B cell (primary cell): ENCODE data around the gene CSF1R. TPM values are rescaled to one million over a fixed set of nuclear protein-coding genes. Genes with fewer than 3 reads are reported as not detected.

ENCODE experiments used
- ATAC-seq: fragments of 200-7000 bp; cut with Tn5 transposase; one replicate; pipeline ENCODE4 v1.10.0; 2021; ENCODE audit warnings: low read depth, mild to moderate bottlenecking, moderate number of reproducible peaks, moderate library complexity
- CTCF ChIA-PET: fragments of 350-600 bp; sonication (Branson Sonifier 250); formaldehyde crosslinking; loops from one replicate; lab custom pipeline; 2021; ENCODE audit warnings: antibody characterized with exemption, inconsistent platforms; lab: Charles Lee
- POLR2A ChIA-PET: fragments of 350-600 bp; sonication (Branson Sonifier 250); formaldehyde crosslinking; loops from one replicate; lab custom pipeline; 2021; ENCODE audit warnings: antibody characterized with exemption; lab: Charles Lee
- DNase-seq: peaks from one replicate; pipeline ENCODE4 v3.0.0; 2013
- H2AFZ ChIP-seq: 2 replicates; pipeline ENCODE4 v1.6.1; 2012; ENCODE audit warnings: mild to moderate bottlenecking, low read depth, low read length; ENCODE audit not compliant: insufficient read depth, poor library complexity, severe bottlenecking
- H3K27ac ChIP-seq, 2 donors: 1 replicate in 1 of 2; 2 replicates in 1 of 2; pipeline ENCODE4 v1.5.1; 2012 to 2013; ENCODE audit warnings: low read length in 2 of 2, mild to moderate bottlenecking in 2 of 2, moderate library complexity in 1 of 2
- H3K27me3 ChIP-seq, 4 experiments: fragments of 200-600 bp in 1 of 4; sonication (generic) in 1 of 4; replicated peaks in 1 of 4; 1 replicate in 2 of 4; 2 replicates in 2 of 4; pipeline versions ENCODE4 v1.6.1 to v1.7.0; 2013 to 2016; ENCODE audit warnings: low read length in 3 of 4, mild to moderate bottlenecking in 2 of 4, mixed read lengths in 1 of 4, moderate library complexity in 1 of 4; ENCODE audit not compliant: insufficient read depth in 4 of 4, control insufficient read depth in 3 of 4; ENCODE audit errors: control extremely low read depth in 1 of 4
- H3K36me3 ChIP-seq, 2 experiments: replicated peaks in 1 of 2; 1 replicate in 1 of 2; 2 replicates in 1 of 2; pipeline versions ENCODE4 v1.6.1 to v1.7.1; 2013; ENCODE audit warnings: low read length in 1 of 2; ENCODE audit not compliant: insufficient read depth in 2 of 2, control insufficient read depth in 1 of 2; ENCODE audit errors: control extremely low read depth in 1 of 2, extremely low read depth in 1 of 2
- H3K4me1 ChIP-seq, 2 donors: fragments of 200-600 bp in 1 of 2; sonication (generic) in 1 of 2; 1 replicate in 1 of 2; 2 replicates in 1 of 2; pipeline versions ENCODE4 v1.5.1 to v1.6.1; 2013 to 2017; ENCODE audit warnings: low read length in 2 of 2; ENCODE audit not compliant: control insufficient read depth in 2 of 2, insufficient read depth in 2 of 2
- H3K4me2 ChIP-seq: replicated peaks from 2 replicates; pipeline ENCODE3; 2012; ENCODE audit warnings: mild to moderate bottlenecking, low read depth, low read length; ENCODE audit not compliant: poor library complexity, severe bottlenecking
- H3K4me3 ChIP-seq, 5 experiments: fragments of 200-600 bp in 1 of 5; sonication (generic) in 1 of 5; 1 replicate in 3 of 5; 2 replicates in 2 of 5; pipeline versions ENCODE4 v1.5.1 to v1.7.0; 2011 to 2016; ENCODE audit warnings: low read length in 4 of 5, mild to moderate bottlenecking in 4 of 5, low read depth in 2 of 5, control low read depth in 1 of 5, moderate library complexity in 1 of 5; ENCODE audit not compliant: insufficient read depth in 1 of 5; ENCODE audit errors: control extremely low read depth in 1 of 5, extremely low read depth in 1 of 5
- H3K79me2 ChIP-seq: fragments of 200-600 bp; sonication (generic); one replicate; pipeline ENCODE4 v1.6.0; 2016; ENCODE audit warnings: low read length; ENCODE audit not compliant: control insufficient read depth, insufficient read depth
- H3K9ac ChIP-seq: fragments of 200-600 bp; sonication (generic); 2 replicates; pipeline ENCODE4 v1.6.1; 2017; ENCODE audit warnings: mild to moderate bottlenecking, low read length, moderate library complexity
- H3K9me3 ChIP-seq, 3 donors: one replicate each; pipeline versions ENCODE4 v1.6.1 to v1.7.1; 2013; ENCODE audit warnings: low read length in 2 of 3; ENCODE audit not compliant: control insufficient read depth in 2 of 3, insufficient read depth in 1 of 3; ENCODE audit errors: control extremely low read depth in 1 of 3
- H4K20me1 ChIP-seq: 2 replicates; pipeline ENCODE4 v1.6.0; 2012; ENCODE audit warnings: mild to moderate bottlenecking, low read length; ENCODE audit not compliant: insufficient read depth, control insufficient read depth, poor library complexity, severe bottlenecking
- H3K27ac Mint-ChIP-seq: one replicate; pipeline ENCODE4 v1.8.0; 2021; ENCODE audit warnings: mixed read lengths
- H3K27me3 Mint-ChIP-seq: one replicate; pipeline ENCODE4 v1.8.0; 2021; ENCODE audit warnings: mixed read lengths
- H3K4me1 Mint-ChIP-seq: one replicate; pipeline ENCODE4 v1.8.0; 2021; ENCODE audit warnings: mixed read lengths
- H3K4me3 Mint-ChIP-seq: one replicate; pipeline ENCODE4 v1.8.0; 2021; ENCODE audit warnings: mixed read lengths
- H3K9me3 Mint-ChIP-seq: one replicate; pipeline ENCODE4 v1.8.0; 2022; ENCODE audit warnings: mixed read lengths; ENCODE audit not compliant: insufficient read depth
- CTCF ChIP-seq: fragments of 200-600 bp; IDR thresholded peaks from one replicate; pipeline ENCODE4 v1.8.0; 2022; ENCODE audit warnings: antibody characterized with exemption, mild to moderate bottlenecking
- EZH2 ChIP-seq: IDR thresholded peaks from 2 replicates; pipeline ENCODE4 v1.6.1; 2012; ENCODE audit warnings: borderline replicate concordance, low read depth, mild to moderate bottlenecking, moderate library complexity, low read length; ENCODE audit not compliant: insufficient read depth, poor library complexity, severe bottlenecking
- WGBS: methylation state at CpG from one replicate; pipeline ENCODE4 v1.1.5; 2013; ENCODE audit warnings: missing lambda C conversion rate; ENCODE audit not compliant: insufficient coverage; 5-methylcytosine and 5-hydroxymethylcytosine counted together
- intact Hi-C: fragments of 100-400 bp; cut with micrococcal nuclease; formaldehyde crosslinking; loops from one replicate; pipeline ENCODE4 v1.10.0; 2022
- polyA plus RNA-seq: library from polyadenylated mRNA; depleted of rRNA; stranded (reverse); fragments of >200 nt; gene quantifications from 2 replicates; pipeline ENCODE4 v1.2.3, GENCODE V29; 2012
- total RNA-seq, 2 donors: library from RNA; stranded (reverse); fragments of 120-200 nt in 1 of 2; gene quantifications; 1 replicate in 1 of 2; 2 replicates in 1 of 2; pipeline versions ENCODE4 v1.2.3 to v1.2.4, GENCODE V29; 2013 to 2022

CSF1R gene
- total and polyA plus RNA-seq, 2 donors (not counting 1 experiment from before 2014, with no cell fraction given): 1.6 to 2.5 TPM

GRCh38 chr5:150126199-150126920 lies 40.0 kb upstream of the CSF1R start:
- Histone ChIP-seq H3K27ac (no peak overlapping the region), H3K4me1 (no peaks in the 10 kb centered on the region), H4K20me1 (no peaks in the 10 kb centered on the region), H3K27me3 (no peaks in the 10 kb centered on the region), H3K9me3 (no peaks in the 10 kb centered on the region), H3K4me3 (no peak overlapping the region), H3K9ac (no peak overlapping the region), H3K4me2 (no peak overlapping the region), H2AFZ (no peak overlapping the region), H3K36me3 (no peaks in the 10 kb centered on the region), H3K79me2 (no peaks in the 10 kb centered on the region)
- 86% methylated on average over 10 of the region's 10 CpGs for WGBS
- intact Hi-C loops: no loop called here
- no peaks in the 10 kb centered on the region for H3K27me3 Mint-ChIP-seq
- no peaks in the 10 kb centered on the region for H3K4me1 Mint-ChIP-seq
- H3K27ac Mint-ChIP-seq: no peak overlapping the region
- CTCF ChIA-PET: interaction anchor here (1.1 to 1.8 kb wide), 2 partner anchors 92 to 225 kb away, joined by 4 to 5 read pairs; no protein-coding TSS in a partner anchor
- no peak for TF ChIP-seq EZH2
- no peak for TF ChIP-seq CTCF
- POLR2A ChIA-PET: no interaction called here
- H3K9me3 Mint-ChIP-seq: no peaks in the 10 kb centered on the region
- DNase-seq (no peak), ATAC-seq (no peak)
- H3K4me3 Mint-ChIP-seq: no peak overlapping the region

GRCh38 chr5:150125334-150125733 lies 39.0 kb upstream of the CSF1R start:
- ChIA-PET CTCF (no interaction called here), POLR2A (no interaction called here)
- Histone ChIP-seq H4K20me1 (no peaks in the 10 kb centered on the region), H3K79me2 (no peaks in the 10 kb centered on the region), H3K4me2 (no peak overlapping the region), H3K27ac (no peak overlapping the region), H3K4me1 (no peaks in the 10 kb centered on the region), H3K27me3 (no peaks in the 10 kb centered on the region), H3K36me3 (no peaks in the 10 kb centered on the region), H3K9me3 (no peaks in the 10 kb centered on the region), H3K4me3 (no peak overlapping the region), H3K9ac (no peak overlapping the region), H2AFZ (no peak overlapping the region)
- DNase-seq (no peak), ATAC-seq (no peak)
- no peak overlapping the region for H3K27ac Mint-ChIP-seq
- no peak overlapping the region for H3K4me3 Mint-ChIP-seq
- intact Hi-C loops: no loop called here
- no peaks in the 10 kb centered on the region for H3K9me3 Mint-ChIP-seq
- H3K4me1 Mint-ChIP-seq: no peaks in the 10 kb centered on the region
- TF ChIP-seq CTCF: no peak
- no peak for TF ChIP-seq EZH2
- 99% methylated on average over 10 of the region's 10 CpGs for WGBS
- H3K27me3 Mint-ChIP-seq: no peaks in the 10 kb centered on the region
